Esophagus squamous epithelium (tissue), 4 donors: Measurements from ENCODE around the gene GALNT16.

Source experiments
- CTCF ChIP-seq, 6 experiments: fragments of 450-650 bp in 4 of 6; fragments of 200-600 bp in 2 of 6; sonication (generic) in 2 of 6; IDR thresholded peaks; one replicate each; pipeline ENCODE4 v1.5.1; 2016 to 2019; ENCODE audit warnings: antibody characterized with exemption in 6 of 6, mild to moderate bottlenecking in 4 of 6, moderate library complexity in 4 of 6
- POLR2A ChIP-seq, 4 donors: fragments of 450-650 bp; IDR thresholded peaks; one replicate each; pipeline ENCODE4 v1.6.1; 2017; ENCODE audit warnings: antibody characterized with exemption in 4 of 4, mild to moderate bottlenecking in 4 of 4, moderate library complexity in 3 of 4

- TF ChIP-seq CTCF (IDR thresholded peaks at IDR 0.05), result no peak
- no peak for TF ChIP-seq POLR2A (IDR thresholded peaks at IDR 0.05)
These were observed 63.5 kb downstream of the GALNT16 start for GRCh38 chr14:69323266-69323998.
